Measurements from ENCODE around the gene ZYX.
"Not testable (repeated sequence)": the region's sequence is repeated elsewhere in the genome, so short reads cannot be mapped to it uniquely, and the experiment has no call there.

The ZYX gene

DNA sequence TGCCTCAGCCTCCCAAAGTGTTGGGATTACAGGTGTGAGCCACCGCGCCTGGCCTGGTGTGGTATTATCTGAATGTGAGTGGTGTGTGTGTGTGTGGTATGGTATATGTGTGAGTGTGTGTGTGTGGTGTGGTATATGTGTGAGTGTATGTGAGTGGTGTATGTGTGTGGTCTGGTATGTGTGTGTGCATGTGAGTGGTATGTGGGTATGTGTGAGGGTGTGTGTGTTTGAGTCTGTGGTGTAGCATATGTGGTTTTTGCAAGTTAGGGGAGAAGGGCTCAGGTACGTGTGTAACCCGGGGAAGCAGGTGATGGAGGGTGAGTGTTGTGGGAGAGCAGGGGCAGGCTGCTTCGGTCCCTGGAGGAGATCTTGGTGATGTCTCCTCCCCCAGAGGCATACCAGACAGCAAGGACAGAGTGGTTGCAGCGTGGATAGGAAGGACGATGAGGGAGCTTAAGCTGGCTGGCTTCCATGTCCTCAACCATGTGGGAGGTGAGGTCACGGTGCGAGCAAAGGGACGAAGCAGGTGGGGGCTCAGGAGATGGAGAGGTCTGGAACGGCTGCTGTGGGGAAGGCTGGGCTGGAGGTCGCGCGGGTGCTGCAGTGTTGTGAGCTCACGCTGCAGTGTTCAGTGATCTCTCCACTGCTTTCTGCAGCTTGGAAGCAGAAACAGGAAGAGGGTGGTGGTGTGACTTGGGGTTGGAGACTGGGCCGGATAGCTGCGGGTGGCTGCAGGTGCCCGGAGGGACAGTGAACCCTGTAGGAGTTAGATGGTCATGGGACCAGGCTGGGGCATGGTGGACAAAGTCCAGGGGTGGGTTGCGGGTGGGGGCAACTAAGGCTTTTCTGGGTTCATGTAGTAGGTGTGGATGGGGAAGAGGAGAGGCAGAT lies 5.0 kb downstream of the ZYX start:
- no peak for DNase-seq

- no peak for DNase-seq
Measured at GRCh38 chr7:143387156-143387975, 6.2 kb downstream of the ZYX start.

DNA sequence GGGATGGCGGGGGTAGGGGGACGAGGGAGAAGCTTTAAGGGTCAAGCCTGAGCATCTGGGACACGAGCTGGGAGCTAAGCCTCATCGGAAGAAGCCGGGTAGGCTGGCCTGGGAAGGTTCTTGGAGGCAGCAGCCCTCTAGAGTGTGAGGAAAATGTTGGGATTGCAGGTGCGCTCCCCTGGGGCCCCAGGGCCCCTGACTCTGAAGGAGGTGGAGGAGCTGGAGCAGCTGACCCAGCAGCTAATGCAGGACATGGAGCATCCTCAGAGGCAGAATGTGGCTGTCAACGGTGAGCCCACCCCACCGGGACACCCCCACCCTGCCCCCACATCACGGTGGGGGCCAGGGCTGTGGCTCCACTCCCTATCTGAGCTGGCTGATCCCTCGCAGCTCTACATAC lies 6.9 kb downstream of the ZYX start:
- no peak for DNase-seq

GRCh38 chr7:143388491-143389101 lies 7.5 kb downstream of the ZYX start:
- DNase-seq = no peak

GRCh38 chr7:143389316-143390103 lies 8.4 kb downstream of the ZYX start:
- no peak for DNase-seq

DNA sequence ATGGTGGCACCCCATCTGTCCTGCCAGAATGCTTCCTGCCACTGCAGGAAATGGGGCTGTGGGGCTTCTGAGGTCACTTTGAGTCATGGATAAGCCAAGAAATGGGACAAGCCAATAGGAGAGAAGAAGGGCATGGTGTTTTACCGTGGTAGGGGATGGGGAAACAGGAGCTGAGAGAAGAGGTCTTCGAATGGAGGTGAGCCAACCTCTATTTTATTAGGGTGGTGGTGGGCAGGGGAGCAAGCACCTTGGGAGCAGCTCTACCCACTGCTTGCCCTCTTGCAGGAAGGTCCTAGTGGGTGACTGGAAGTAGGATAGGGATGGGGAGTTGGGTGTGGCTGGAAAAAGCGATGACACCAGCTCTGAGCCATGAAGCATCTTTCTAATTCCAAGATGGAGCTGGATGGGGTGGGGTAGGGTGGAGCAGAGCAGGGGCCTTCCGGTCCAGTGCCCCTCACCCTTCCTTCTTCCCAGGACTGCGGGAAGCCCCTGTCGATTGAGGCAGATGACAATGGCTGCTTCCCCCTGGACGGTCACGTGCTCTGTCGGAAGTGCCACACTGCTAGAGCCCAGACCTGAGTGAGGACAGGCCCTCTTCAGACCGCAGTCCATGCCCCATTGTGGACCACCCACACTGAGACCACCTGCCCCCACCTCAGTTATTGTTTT lies 9.1 kb downstream of the ZYX start:
- DNase-seq = no peak

DNA sequence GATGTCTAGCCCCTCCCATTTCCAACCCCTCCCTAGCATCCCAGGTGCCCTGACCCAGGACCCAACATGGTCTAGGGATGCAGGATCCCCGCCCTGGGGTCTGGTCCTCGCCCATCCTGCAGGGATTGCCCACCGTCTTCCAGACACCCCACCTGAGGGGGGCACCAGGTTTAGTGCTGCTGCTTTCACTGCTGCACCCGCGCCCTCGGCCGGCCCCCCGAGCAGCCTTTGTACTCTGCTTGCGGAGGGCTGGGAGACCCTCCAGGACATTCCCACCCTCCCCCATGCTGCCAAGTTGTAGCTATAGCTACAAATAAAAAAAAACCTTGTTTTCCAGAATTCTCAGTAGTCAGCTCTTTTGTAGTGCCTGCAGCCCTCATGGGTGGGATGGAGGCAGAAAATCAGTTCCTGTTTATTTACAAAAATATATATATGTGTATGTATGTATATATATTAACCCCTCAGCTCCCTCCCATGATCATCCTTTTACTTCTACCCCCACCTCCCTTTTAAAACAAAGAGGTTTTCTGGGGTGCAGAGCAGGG lies 9.7 kb downstream of the ZYX start:
- DNase-seq = no peak

DNA sequence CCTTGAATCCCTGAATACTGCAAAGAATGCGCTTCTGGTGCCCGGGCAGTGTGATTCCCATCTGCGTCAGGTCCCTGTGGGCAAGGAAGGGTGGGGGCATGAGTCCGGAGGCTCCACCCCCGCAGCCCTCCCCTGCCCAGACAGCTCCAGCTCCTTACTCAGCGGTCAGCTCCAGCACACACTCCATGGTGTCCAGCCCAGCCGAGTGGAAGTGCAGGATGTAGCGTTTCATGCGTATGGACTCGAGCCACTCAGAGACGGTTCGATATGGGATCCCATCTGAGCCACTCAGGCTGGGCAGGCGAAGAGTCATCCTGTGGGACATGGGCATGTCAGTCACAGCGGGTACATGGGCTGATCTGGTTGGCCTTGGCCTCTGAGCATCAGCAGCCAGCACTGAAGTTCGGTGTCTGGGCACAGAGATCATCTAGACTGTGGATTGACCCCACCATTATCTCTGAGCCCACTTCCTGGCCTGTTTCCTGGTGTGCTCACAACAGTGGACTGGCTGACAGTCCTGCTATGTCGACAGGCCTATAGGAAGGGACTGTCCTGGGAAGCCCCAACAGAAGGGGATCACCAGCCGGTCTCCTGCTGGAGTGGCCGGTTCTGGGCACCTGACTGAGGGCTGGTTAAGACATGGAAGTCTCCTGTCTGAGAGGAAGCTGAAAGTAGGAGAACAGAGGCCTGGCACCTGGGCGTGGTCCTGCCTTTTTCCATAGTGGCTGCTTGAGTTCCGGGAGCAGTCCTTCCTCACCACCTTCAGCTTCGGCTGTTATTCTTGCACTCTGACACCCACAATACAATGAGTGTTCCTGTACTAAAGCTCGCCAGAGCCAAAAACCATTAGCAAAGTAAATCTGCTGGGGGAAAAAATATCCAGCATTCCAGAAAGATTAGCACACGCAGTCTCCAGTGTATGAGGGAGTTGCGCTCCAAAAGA lies 10.6 kb downstream of the ZYX start:
- no peak for DNase-seq

DNA sequence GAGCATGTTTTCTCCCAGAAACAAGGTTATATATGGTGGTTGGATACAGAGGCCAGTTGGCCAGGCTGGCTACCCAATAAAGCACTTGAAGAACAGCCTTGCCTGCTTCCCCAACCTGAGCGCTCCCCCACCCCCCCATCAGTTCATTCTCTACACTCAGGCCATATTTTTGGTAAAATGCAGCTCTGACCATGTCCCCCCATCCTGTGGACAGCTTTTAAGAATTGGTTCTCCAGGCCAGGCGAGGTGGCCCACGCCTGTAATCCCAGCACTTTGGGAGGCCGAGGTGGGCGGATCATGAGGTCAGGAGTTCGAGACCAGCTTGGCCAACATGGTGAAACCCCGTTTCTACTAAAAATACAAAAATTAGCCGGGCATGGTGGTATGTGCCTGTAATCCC lies 11.3 kb downstream of the ZYX start:
- not testable (repeated sequence) for DNase-seq

DNA sequence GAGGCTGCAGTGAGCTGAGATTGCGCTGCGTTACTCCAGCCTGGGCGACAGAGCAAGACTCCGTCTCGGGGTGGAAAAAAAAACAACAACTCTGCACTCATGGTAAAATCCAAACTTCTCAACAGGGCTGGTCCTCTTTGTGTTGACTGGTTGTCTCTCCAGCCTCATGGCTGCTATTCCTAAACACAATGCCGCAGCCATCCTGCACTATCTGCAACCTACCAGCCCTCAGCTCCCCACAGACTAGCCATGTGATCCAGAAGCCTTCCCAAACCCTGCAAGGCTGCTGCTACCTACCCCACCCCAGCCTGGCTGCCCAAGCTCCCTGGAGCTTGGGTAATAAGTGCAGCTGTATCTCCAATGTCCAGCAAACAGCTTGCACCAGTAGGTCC lies 11.7 kb downstream of the ZYX start:
- DNase-seq = no peak

- no peak for DNase-seq
Measured at GRCh38 chr7:143393267-143394041, 12.3 kb downstream of the ZYX start.

DNA sequence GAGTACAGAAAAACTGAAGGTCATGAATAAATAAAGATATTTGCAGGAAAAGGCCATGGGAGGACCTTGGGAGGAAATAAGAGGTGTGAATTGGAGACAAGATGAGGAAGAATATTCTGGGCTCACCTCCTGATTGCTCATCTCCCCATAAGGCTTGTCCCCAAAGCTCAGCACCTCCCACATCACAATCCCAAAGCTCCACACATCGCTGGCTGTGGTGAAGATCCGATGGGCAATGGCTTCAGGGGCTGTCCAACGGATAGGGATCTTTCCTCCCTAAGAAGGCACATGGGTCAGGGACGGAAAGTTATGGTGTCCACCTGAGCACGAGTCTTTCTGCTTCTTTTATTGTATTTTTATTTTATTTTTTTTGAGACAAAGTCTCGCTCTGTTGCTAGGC lies 12.9 kb downstream of the ZYX start:
- DNase-seq = no peak

DNA sequence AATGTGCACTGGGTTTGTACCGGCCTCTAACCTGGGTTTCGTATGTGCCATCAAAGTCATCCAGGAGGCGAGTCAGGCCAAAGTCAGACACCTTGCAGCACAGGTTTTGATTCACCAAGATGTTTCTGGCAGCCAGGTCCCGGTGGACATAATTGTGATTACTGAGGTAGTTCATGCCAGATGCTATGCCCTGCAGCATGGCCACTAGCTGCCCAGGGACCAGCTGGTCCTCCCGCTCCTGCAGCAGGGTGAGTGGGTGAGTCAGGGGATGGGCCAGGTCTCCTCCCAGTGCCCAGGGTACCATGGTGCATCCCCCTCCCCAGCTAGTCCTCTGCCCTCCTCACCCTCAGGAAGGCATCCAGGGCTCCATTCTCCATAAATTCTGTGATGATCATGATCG lies 13.6 kb downstream of the ZYX start:
- DNase-seq = no peak

DNA sequence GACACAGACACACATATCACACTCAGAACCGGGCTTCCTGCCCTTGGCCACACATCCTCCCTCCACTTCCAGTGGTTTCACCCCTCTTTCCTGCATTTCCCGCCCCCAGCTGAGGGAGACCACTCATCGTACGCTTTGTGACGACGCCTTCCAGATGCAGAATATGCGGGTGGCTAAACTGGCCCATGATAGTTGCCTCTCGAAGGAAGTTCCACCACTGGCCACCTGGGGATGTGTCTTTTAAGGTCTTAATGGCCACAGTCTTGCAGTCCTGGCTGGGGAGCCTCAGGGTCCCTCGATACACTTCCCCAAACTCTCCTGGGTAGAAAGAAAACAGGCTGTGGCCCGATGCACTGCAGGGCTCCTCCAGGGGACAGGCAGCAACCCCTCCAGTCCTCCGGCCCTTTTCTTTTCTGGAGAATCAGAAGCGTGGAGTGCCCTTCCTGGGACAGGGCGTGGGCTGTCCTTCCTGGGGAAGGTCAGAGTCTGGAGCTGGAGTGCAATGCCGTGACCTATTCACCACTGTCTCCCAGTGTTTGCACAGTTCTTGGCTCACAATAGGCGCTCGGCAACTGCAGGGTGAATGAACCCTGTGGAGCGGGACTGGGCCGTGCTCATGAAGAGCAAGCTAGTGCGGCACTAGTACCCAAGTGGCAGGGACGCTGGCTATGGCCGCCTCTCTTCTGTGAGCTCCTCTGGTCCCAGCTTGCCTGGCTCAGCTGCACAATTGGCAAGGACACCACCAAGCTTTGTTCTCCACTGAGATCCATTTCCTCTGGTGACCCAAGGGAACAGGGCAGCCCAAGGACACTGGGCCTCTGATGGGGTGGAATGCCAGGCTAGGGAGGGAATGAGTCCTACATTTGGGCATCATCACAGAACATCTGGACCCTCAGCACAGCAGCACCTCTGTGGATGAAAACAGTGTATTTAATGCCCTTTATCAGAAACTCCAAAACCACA lies 14.3 kb downstream of the ZYX start:
- DNase-seq = peak; percentile 22

DNA sequence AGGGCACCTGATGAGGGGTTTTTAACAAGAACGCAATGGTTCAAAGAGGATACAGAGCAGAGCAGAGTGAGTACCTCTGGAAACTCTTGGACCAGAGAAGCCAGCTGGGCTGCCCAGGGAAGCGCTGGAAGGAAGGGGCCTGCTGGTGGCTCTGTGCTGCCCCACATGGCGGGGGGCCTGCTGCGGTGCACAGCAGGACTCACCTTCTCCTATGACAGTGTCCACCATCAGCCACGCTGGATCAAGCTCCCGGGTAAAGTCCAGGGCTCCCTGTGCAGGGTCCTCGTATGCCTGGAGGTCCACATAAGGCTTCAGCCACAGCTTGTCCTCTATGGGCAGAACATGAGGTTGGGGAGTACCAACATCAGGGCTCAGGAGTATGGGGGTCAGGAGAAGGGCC lies 15.0 kb downstream of the ZYX start:
- DNase-seq = no peak

DNA sequence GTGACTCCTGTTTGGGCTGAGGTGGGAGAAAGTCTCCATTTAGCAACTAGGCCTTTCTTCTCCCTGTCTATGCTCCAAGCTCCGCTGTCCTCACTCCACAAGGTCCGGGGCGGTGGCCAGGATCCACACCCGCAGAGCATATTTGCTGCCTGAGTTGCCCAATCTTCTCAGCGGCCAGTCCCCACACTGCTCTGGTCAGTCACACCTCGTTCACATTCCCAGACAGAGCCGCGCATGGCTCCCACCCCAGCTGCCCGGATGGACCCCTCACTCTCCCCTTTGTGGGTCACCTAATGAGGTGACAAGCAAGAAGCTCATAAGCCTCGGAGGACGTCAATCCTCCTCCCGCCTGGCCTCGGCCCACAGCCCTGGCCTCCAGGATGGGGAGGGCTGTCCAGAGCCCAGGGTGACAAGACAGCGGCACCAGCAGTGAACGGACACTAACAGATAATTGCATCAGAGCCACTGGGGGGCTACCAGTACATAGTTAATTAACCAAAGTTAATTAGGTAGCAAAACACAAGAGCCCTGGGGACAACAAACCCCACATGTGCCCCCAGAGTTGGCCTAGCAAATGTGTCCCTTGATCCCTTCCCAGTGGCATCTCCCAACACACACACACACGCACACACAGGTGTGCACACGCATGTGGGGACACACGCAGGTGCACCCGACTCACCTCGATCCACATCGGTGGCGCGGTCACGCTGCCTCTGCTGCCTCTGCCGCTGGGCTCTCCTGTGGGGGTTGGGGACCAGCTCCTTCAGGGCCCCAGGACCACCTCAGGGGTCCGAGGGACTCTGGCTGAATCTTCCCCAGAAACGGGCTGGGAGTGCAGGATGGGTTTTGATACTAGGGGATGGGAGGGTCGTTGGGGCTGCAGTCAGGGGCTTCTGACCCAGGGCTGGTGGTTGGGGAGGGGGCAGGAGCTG lies 15.7 kb downstream of the ZYX start:
- DNase-seq = no peak

DNA sequence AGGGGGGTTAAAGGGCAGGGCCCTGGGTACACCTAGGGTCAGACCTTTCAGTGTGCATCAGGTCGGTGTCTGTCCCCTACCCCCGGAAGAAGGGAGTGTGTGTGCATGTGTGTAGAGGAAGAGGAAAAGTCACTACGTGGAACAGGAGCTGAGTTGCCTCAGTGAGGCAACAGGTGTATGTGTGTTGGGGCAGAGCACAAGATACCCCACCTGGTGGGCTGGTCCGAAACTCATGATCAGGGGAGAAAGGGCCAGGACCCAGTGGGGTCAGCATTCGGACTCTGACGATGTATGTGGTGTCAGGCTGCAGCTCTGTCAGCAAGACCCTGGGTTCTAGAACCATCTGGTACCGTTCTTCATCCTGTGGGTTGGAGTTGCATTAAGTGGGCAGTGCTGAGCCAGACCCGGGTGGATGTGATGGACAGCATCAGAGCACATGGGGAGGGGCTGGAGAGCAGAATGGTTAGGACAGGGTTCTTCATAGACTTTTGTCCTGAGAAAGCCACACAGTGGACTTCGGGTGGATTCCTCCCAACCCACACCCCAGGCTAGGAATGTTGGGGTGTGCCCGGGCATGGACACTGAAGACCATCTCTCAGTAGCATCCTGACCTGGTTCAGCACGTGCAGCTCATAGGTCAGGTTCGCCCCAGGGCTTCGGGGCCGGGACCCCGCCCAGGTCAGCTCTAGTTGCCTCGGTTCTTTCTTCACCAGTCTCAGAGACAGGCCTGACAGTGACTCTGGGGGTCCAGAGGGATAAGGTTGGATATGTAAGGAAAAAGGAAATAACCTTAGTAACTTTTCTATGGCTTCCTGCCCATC lies 16.8 kb downstream of the ZYX start:
- no peak for DNase-seq
